NT2/D1 (cell line): Measurements from ENCODE around the gene POLR2I.

Source experiments
- SUZ12 ChIP-seq: IDR thresholded peaks from 2 replicates; pipeline ENCODE4 v1.6.1; 2011; ENCODE audit not compliant: insufficient read length, insufficient read depth; ENCODE audit errors: extremely low read depth
- YY1 ChIP-seq: IDR thresholded peaks from 2 replicates; pipeline ENCODE4 v1.6.1; 2011; ENCODE audit not compliant: insufficient read length, insufficient read depth

- TF ChIP-seq SUZ12 (no peak), YY1 (no peak)
Observed at GRCh38 chr19:36120984-36121358, 6.3 kb upstream of the POLR2I start.
